M059J (cell line): ENCODE results near the gene ITPR3. TPM values are rescaled to one million over a fixed set of nuclear protein-coding genes. Genes with fewer than 3 reads are reported as not detected.
A peak's percentile ranks its signal among the peaks of the same experiment; 100 is the strongest.

Experiments used
- DNase-seq: peaks from one replicate; pipeline ENCODE4 v3.0.0-alpha.2; 2012; ENCODE audit warnings: low read depth
- total RNA-seq: library from RNA; depleted of rRNA; stranded (reverse); fragments of >200 nt; shearing (Covaris generic); gene quantifications from 2 replicates; pipeline ENCODE4 v1.2.3, GENCODE V29; 2014

The ITPR3 gene
- total RNA-seq, 1 experiment from 2014 or later, result 40.3 TPM

DNA sequence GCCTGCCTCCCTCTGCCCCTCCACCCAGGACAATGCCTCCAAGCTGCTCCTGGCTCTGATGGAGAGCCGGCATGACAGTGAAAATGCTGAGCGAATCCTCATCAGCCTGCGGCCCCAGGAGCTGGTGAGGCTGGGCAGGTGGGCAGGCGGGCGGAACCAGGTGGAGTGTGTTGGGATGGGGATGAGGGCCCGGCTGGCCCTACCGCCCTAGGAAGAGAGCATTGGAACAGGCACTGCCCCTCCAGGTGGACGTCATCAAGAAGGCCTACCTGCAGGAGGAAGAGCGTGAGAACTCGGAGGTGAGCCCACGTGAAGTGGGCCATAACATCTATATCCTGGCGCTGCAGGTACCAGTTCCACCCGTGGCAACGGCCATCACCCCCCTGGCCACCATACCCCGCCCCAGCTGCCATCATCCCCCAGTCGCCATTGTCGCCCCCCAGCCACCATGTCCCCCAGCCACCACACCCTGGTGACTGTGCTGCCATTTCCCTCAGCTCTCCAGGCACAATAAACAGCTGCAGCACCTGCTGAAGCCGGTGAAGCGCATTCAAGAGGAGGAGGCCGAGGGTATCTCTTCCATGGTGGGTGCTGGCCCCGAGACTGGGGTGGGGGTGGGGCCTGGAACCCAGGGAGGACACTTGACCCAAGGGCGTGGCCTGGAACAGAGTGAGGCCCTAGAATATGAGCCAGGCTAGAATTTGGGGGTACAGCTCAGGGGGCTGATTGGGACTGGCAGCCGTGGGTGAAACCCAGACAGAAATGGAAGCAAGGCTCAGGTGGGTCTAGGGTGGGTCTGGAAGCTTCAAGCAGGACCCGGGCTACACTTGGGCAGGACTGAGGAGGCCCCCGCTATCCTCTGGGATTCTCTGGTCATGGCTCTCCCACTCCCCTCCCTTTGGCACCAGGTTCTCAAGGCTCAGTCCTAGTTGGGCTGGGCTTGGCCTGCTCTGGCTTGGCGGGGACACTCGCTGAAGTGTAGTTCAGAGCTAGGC is 66.2 kb downstream of the ITPR3 start:
- no peak for DNase-seq

DNA sequence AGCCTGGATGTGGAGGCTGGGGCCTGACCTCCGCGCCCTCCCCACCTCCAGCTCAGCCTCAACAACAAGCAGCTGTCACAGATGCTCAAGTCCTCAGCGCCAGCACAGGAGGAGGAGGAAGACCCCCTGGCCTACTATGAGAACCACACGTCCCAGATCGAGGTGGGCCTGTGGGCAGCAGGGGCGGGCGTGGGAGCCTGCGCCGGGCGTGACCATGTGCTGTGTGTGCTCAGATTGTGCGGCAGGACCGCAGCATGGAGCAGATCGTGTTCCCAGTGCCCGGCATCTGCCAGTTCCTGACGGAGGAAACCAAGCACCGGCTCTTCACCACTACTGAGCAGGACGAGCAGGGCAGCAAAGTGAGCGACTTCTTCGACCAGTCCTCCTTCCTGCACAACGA is 66.9 kb downstream of the ITPR3 start:
- DNase-seq, result no peak

DNA sequence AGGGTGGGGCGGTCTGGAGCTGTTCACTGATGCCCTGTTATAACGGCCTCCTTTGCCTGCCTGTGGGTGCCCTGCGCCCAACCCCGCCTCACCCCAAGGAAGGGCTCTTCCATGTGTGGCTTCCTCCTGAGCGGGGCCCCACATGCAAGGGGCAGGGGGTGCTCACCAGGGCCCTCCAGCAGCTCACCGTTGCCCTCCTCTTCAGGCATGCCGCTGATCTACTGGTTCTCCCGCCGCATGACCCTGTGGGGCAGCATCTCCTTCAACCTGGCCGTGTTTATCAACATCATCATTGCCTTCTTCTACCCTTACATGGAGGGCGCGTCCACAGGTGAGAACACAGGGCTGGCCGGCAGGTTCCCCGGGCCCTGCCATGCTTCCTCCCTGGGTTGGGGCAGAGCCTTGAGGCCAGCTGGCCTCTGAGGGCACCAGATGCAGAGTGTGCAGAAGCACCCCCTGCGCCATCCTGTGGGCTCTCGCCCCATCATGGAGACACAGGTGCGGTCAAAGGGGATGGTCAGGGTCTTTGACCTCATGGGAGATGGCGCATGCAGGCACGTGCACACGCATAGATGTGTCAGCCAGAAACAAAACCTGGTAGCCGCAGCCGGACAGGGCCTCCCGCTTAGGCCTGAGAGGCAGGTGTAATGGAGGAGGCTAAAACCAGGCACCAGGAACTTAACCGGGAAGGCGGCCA is 67.5 kb downstream of the ITPR3 start:
- no peak for DNase-seq

DNA sequence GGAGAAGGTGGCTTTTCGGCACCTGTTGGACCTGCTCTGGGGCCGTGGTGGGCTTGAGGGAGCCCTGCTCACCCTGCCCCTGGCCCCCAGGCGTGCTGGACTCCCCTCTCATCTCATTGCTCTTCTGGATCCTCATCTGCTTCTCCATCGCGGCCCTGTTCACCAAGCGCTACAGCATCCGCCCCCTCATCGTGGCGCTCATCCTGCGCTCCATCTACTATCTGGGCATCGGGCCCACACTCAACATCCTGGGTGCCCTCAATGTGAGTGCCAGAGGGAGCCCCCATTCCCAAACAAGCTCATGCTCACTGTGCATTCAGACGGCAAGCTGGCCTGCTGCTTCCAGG is 68.0 kb downstream of the ITPR3 start:
- no peak for DNase-seq

DNA sequence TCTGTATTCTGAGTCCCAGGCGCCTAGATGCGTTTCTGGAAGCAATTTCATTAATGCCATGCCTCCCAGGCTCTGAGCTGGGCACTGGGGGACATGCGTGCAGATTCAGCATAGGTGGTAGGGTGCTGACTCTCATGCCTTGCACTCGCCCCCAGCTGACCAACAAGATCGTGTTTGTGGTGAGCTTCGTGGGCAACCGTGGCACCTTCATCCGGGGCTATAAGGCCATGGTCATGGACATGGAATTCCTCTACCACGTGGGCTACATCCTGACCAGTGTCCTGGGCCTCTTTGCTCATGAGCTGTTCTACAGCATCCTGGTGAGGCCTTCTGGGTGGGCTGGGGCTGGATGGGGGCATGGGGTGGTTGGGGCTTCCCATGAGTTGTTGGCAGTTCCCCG is 68.8 kb downstream of the ITPR3 start:
- peak; percentile 49 for DNase-seq

DNA sequence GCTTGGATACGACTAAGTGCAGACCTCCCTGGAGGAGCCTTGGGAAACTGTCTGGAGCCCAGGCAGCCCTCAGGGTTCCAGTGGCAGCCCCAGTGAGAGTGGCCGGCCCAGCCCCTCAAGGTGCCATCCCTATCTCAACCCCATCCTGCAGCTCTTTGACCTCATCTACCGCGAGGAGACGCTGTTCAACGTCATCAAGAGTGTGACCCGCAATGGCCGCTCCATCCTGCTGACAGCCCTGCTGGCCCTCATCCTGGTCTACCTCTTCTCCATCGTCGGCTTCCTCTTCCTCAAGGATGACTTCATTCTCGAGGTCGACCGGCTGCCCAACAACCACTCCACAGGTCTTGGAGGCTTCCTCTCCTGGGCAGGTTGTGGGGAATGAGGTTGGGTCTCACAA is 69.6 kb downstream of the ITPR3 start:
- DNase-seq, result no peak

DNA sequence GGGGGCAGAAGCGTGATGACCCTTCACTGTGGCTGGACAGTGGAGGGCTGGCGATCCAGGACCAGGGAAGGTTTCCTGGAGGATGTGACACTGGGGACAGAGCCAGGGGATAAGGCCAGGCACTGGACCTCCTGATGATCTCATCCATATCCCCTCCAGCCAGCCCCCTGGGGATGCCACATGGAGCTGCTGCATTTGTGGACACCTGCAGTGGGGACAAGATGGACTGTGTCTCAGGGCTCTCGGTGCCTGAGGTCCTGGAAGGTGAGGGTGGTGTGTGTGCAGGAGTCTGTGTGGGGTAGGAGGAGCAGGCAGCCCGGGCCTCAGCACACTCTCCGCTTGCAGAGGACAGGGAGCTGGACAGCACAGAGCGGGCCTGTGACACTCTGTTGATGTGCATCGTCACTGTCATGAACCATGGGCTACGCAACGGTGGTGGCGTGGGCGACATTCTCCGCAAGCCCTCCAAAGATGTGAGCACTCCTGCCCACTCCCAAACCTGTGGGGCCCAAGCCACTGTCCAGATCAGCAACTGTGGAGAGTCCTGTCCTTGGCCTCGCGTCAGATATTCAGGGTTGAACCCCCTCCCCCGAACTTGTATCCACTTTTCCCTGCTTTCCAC is 70.4 kb downstream of the ITPR3 start:
- DNase-seq, result no peak

DNA sequence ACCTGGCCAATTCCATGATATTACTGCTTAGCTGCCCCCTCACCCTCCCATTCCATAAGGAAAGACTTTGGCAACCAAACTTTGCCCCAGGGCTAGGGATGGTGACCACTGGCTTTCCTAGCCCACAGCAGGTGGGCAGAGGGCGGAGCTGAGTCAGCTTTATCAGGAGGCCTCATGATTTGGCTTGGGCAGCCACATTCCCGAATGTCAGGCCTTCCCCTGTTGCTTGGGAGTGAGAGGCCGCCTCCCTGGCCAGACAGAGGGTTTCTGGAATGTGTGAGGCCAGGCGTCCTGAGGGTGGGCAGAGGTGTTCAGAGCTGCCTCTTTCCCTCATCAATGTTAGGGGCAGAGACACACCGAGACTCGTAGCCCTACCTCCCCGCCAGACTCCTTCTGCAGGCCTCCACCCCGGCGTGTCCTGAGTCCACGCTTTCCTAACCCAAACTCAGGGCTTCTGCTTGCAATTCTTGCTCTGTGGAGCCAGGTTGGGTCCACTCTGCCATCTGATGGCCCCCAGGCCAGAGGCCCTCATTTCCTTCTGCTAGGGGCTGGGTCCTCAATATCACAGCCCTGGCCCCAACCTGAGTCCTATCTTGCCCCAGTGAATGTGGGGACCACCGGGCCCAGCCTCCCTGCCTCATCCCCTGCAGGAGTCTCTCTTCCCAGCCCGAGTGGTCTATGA is 71.1 kb downstream of the ITPR3 start:
- DNase-seq, result peak; percentile 89

DNA sequence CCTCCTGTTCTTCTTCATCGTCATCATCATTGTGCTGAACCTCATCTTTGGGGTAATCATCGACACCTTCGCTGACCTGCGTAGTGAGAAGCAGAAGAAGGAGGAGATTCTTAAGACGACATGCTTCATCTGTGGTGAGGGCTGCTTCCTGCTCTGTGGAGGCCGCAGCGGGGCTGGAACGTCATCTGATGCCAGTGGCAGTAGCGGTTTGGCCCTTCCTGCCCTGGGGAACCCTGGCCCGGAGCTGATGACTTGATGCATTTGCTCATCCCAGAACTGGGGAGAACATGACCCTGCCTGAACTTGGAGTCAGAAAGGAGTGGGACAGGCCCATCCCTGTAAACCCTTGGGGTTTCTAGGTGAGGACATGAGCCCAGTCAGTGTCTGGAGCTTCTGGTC is 71.6 kb downstream of the ITPR3 start:
- peak; percentile 85 for DNase-seq

DNA sequence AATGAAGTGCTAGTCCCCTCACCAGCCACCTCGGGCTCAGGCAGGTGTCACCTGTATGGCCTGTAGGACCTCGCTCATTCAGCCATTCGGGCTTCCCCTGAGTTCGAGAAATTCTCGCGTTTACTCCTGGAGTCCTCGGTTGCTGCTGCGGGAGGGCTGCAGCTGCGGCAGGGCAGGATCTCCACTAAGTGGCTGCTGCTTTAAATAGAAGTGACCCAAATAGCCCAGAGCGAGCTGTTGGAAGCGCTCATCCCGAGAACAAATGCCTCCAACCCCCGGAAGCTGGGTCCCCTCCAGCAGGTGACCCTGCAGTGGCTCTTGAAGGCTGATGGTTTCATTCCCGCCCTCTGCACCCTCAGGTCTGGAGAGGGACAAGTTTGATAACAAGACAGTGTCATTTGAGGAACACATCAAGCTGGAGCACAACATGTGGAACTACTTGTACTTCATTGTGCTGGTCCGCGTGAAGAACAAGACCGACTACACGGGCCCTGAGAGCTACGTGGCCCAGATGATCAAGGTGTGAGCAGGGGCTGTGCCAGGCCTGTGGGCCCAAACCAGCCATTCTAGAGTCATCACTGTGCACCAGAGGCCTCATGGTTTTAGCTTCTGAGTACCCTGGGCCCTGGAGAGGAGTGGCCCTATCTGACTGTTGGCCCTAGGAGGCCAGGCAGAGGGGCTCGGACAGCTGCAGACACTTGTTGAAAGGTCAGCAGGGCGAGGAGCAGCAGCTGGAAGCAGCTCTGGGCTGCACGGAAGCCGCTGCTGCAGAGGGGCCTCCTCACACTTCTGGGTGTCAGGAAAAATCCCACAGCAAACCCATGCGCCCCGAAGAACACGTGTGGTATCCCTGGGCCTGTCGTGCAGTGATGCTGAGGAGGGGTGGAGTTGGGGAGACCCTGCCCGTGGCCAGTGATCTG is 72.3 kb downstream of the ITPR3 start:
- no peak for DNase-seq

DNA sequence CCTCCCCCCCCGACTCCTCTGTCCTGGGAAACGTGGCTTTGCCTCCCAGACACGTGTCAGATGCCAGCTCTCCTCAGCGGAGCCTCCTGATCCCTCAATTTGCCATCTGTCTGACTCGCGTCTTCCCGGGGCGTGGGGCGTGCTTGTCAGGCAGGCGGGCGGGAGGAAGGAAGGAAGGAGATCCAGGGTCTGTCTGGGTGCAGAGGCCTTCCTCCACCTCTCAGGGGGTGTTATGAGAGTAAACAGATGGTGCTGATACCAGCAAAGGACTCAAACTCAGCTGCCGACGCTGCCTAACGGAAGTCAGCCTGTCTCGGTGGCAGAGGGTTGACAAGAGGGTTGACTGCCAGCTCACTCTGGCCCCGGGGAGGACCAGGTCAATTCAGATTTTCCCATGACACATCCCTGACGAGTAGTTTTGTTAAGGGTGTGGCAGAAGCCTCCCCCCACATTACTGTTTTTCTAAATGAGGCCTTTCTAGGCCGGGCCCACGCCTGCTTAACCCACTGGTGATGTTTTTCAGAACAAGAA is 73.3 kb downstream of the ITPR3 start:
- peak; percentile 89 for DNase-seq

DNA sequence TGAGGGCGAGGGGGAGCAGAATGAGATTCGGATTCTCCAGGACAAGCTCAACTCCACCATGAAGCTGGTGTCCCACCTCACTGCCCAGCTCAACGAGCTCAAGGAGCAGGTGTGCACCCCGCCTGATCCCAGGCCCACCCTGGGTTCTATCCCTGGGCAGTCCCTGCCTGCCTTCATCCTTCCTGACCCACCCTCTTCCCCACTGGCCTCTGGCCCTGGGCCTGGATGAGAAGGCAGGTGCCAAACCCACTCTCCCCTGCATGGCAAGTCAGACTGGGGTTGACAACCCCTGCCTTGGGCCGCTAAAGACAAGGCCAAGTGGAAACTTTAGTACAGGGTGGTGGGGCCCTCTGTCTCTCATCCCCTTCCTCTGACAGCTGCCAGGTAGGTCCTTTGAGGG is 73.9 kb downstream of the ITPR3 start:
- DNase-seq, result no peak

DNA sequence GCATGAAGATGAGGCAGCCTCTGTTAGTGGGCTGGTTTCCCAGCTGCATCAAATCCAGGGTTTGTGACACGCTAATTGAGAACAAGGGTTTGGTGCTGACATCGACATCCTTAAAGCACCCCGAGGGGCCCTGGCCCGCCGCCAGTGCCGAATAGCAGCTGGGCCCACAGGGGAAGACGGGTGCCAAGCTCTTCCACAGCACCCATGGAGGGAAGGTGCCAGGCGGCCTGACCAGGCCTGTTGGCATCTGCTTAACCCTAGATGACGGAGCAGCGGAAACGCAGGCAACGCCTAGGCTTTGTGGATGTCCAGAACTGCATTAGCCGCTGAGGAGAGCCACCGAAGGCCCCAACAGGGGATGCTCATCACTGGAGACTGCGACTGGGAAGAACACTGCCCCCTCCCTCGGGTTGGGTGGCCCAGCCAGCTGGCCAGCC is 74.3 kb downstream of the ITPR3 start:
- no peak for DNase-seq

DNA sequence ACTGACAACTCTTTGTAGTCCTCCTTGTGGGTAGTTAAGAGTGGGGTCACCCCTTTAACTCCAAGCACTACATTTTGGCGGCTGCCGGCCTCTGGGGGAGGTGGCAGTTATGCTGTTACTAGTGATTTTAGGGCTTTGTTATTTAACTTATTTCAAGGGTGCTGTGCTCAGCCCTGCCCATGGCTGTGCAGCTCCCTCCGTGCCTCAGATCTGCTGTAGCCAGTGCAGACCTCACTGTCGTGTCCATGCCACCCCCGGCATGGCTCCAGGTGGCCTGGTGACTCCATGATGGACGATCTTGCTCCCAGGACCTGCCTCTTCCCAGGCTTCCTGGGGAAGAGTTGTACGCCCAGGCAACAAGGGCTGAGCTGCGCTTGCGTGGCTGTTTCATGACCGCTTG is 75.0 kb downstream of the ITPR3 start:
- DNase-seq, result no peak

DNA sequence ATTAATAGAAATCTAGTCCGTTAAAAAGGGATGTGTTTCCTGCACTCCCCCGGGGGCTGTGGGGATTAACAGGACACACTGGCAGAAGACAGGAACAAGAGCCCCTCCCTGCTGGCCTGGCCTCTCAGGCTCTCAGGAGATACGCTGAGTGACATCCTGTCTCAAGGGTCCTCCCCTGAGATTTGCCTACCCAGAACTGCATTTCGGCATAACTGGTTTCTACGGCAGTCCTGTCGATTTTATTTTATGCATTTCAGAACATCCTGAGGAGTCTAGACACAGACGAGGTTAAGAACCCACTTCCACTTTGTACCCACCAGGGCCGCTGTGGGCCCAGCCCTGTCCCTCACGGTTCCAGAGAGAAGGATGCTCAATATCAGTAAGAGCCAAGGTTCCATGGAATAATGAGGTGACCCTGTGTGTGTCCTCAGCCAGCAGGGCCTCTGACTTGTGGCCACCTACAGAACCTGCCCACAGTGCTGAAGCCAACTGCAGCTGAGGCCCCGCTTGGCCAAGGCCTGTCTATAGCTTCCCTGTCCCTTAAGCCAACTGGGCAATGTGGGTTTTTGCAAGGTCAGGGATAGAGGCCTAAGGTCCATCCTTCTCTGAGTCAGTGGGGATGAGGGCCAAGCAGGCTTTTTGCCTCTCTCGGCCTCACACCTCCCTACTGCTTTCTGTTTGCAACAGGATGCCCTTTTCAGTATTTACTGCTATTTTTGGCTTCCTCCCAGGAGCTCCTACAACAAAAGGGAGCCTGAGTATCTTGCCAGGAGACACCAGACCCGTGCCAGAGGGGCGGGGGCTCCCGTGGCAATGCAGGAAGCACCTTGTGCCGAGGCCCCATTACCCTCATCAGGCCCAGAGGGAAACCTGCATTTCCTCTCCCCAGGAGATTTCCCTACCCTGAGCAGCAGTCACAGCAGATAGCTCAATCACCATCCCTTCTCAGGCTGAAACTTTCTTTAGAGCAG is 75.7 kb downstream of the ITPR3 start:
- peak; percentile 97 for DNase-seq

DNA sequence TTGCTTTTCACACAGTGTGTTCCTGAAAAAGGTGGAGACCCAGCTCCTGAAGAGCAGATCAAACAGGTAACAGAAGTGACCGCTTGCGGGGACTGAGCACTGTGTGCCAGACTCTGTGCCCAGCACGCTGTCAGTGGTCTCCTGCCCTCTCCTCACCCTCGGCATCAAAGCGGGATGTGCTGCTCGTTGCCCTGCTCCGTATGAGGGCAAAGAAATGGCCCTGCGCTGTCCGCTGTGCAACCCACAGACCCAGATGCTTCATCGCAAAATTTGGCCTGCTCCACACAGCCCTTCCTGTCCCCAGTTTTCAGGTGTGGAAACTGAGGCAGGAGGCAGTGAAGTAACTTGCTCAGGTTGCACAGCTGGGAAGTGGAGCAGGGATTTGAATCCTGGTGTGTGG is 76.7 kb downstream of the ITPR3 start:
- DNase-seq, result no peak

DNA sequence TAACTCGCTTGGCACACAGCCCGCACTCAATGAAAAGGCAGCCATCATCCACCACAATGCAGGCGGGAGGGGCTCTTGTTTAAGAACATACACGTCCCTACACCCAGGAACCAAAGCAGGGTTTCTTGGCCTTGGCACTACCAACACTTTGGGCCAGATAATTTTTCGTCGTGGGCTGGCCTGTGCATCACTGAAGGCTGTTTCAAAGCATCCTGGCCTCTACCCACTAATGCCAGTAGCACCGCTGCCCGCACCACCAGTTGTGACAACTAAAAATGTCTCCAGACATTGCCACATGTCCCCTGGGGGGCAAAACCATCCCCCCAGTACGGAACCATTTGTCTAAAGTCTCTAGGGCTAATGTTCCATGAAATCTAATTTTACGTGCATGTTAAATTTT is 77.4 kb downstream of the ITPR3 start:
- no peak for DNase-seq

DNA sequence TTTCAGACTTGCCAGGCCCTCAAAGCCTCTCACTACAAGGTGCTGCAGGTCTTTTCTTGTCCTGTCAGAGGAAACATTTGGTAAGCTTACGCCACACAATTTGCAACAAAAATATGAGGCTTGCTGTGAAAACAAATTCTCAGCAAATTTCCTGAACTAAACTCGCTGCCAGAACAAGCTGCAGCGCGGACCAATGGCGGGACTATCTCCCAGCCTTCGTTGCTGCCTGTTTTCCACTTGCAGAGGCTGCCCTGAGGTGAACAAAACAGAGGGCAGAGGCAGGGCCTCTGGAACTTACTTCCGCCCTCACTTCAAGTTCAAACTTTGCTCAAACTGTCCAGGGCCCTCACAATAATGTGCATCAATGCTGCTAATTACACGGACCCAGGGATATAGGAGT is 78.0 kb downstream of the ITPR3 start:
- no peak for DNase-seq

DNA sequence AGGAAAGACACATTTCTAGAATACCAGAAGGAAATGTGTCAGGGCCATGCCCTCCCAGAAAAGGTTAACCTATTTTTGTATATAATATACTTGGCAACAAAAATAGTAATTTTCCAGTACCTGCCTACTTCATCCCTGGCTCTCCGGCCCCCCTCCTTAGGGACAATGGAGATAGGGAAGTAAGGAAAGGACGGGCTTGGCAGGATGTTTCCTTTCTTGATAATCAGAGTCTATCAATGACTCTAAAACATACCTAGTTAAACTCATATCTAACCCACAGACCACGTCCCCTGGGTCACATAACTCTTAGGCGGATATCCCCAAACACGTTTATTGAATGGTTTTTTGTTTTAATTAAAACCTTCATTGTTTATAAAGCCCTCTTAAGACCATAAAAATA is 78.6 kb downstream of the ITPR3 start:
- no peak for DNase-seq
